HUES64 (cell line): ENCODE data around the gene PAPPA.

ENCODE experiments used
- H3K27ac ChIP-seq: 2 replicates; pipeline ENCODE4 v1.7.0; 2013; ENCODE audit warnings: low read depth, low read length, inconsistent platforms
- H3K27me3 ChIP-seq: 2 replicates; pipeline ENCODE4 v1.6.1; 2013; ENCODE audit warnings: mild to moderate bottlenecking, low read length; ENCODE audit not compliant: insufficient read depth
- H3K36me3 ChIP-seq: 2 replicates; pipeline ENCODE4 v1.6.1; 2013; ENCODE audit warnings: mild to moderate bottlenecking, low read length; ENCODE audit not compliant: insufficient read depth
- H3K4me1 ChIP-seq: 2 replicates; pipeline ENCODE4 v1.6.1; 2013; ENCODE audit warnings: mild to moderate bottlenecking, low read length, moderate library complexity; ENCODE audit not compliant: insufficient read depth
- H3K4me3 ChIP-seq: 2 replicates; pipeline ENCODE4 v1.5.1; 2013; ENCODE audit warnings: mild to moderate bottlenecking, low read length, moderate library complexity
- H3K9ac ChIP-seq: 2 replicates; pipeline ENCODE4 v1.6.1; 2013; ENCODE audit warnings: mild to moderate bottlenecking, low read depth, low read length
- H3K9me3 ChIP-seq: 2 replicates; pipeline ENCODE4 v1.6.1; 2013; ENCODE audit warnings: low read depth, low read length; ENCODE audit not compliant: insufficient read depth
- WGBS: fragments of 150-250, 120-280 bp; methylation state at CpG from one replicate; pipeline ENCODE4 v1.1.7; 2013; ENCODE audit warnings: missing lambda C conversion rate; 5-methylcytosine and 5-hydroxymethylcytosine counted together

PAPPA gene

GRCh38 chr9:116209414-116210116 is 56.0 kb downstream of the PAPPA start:
- WGBS = no CpG with 5 or more reads among the region's 1 CpG
- Histone ChIP-seq H3K4me3 (no peak overlapping the region), H3K9ac (no peak overlapping the region), H3K27me3 (no peaks in the 10 kb centered on the region), H3K36me3 (peaks cover 9% of the 10 kb centered on the region; the same call in 1 of the 2 replicates), H3K4me1 (peaks cover 8% of the 10 kb centered on the region; the same call in 1 of the 2 replicates), H3K9me3 (no peaks in the 10 kb centered on the region), H3K27ac (no peak overlapping the region)

GRCh38 chr9:116212986-116213692 is 59.5 kb downstream of the PAPPA start:
- Histone ChIP-seq H3K36me3 (peaks cover 4% of the 10 kb centered on the region; the same call in 1 of the 2 replicates), H3K27ac (no peak overlapping the region; the same call in 1 of the 2 replicates), H3K4me3 (no peak overlapping the region), H3K4me1 (peaks cover 8% of the 10 kb centered on the region; the same call in 1 of the 2 replicates), H3K27me3 (no peaks in the 10 kb centered on the region), H3K9ac (no peak overlapping the region), H3K9me3 (no peaks in the 10 kb centered on the region)
- WGBS = 63% methylated on average over 2 of the region's 2 CpGs

DNA sequence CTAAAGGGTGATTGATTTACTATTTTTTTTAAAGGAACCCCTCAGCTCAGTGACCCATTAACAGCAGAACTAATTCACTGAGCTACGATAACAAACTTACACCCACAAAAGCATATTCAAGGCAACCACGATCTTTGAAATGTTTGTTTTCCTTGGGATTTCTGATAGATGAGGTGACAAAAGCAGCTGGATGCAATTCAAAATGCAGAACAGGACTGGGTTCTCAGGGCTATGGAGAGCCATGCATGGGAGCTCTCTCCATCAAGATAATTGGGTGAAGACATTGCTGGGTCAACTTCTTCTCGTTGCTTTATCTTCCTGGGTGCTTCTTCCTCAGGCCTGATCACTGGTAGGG is 60.1 kb downstream of the PAPPA start:
- Histone ChIP-seq H3K4me1 (peaks cover 8% of the 10 kb centered on the region; the same call in 1 of the 2 replicates), H3K4me3 (no peak overlapping the region), H3K36me3 (peaks cover 4% of the 10 kb centered on the region; the same call in 1 of the 2 replicates), H3K27ac (no peak overlapping the region), H3K9ac (no peak overlapping the region), H3K27me3 (no peaks in the 10 kb centered on the region), H3K9me3 (no peaks in the 10 kb centered on the region)
- 71% methylated on average over 3 of the region's 3 CpGs for WGBS

DNA sequence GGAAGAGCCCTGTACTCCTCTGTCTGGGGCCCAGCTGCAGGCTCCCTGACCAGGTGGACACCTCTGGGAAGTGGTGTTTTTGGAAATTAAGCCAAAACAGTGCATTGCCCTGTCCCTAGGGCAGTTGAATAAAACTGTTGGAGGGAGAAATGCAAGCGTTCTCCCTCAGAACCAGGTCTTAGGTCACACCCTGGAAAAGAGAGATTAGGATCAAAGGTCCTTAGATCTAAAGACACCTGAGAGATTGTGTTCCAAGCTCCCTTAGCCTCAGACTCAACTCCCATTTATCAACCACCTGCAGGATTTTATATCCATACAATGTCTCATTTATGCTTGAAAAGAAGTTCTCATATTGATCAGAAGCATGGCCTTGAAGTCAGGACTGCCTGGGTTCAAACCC is 64.8 kb downstream of the PAPPA start:
- Histone ChIP-seq H3K9me3 (no peaks in the 10 kb centered on the region), H3K27ac (no peak overlapping the region), H3K4me3 (no peak overlapping the region), H3K9ac (no peak overlapping the region), H3K27me3 (no peaks in the 10 kb centered on the region), H3K36me3 (peaks cover 7% of the 10 kb centered on the region; the same call in 1 of the 2 replicates), H3K4me1 (peaks cover 4% of the 10 kb centered on the region; the same call in 1 of the 2 replicates)
- WGBS = 96% methylated on average over 1 of the region's 1 CpG

- H3K4me1 ChIP-seq = no peaks in the 10 kb centered on the region
- no peaks in the 10 kb centered on the region for H3K9me3 ChIP-seq
- WGBS = 90% methylated on average over 11 of the region's 11 CpGs
- H3K27me3 ChIP-seq = no peaks in the 10 kb centered on the region
- no peak overlapping the region for H3K27ac ChIP-seq
- no peak overlapping the region for H3K4me3 ChIP-seq
- peaks cover 7% of the 10 kb centered on the region; the same call in 1 of the 2 replicates for H3K36me3 ChIP-seq
- H3K9ac ChIP-seq = no peak overlapping the region
These were observed 66.1 kb downstream of the PAPPA start for GRCh38 chr9:116219686-116220085.

DNA sequence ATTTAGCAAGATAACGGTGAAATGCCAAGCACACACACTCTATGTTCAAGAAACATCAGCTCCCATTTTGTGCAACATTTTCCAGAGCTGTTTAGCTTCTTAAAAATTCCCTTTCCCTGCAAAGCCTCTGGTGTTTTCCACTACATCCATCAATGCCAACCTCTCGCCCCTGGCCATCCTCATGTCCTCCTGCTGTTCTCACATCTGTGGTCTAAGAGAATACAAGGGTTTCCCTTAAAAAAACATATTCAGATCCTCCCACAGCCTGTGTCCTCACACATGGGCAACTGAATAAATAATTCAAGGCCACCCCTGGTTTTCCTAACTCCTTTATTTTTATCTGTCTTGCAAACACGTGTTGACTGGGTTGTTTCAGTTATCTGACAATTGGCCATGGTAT is 70.3 kb downstream of the PAPPA start:
- Histone ChIP-seq H3K4me1 (no peaks in the 10 kb centered on the region), H3K27ac (no peak overlapping the region), H3K4me3 (no peak overlapping the region), H3K36me3 (peaks cover 7% of the 10 kb centered on the region; the same call in 1 of the 2 replicates), H3K9ac (no peak overlapping the region), H3K9me3 (no peaks in the 10 kb centered on the region), H3K27me3 (no peaks in the 10 kb centered on the region)
- WGBS = 92% methylated on average over 3 of the region's 3 CpGs

DNA sequence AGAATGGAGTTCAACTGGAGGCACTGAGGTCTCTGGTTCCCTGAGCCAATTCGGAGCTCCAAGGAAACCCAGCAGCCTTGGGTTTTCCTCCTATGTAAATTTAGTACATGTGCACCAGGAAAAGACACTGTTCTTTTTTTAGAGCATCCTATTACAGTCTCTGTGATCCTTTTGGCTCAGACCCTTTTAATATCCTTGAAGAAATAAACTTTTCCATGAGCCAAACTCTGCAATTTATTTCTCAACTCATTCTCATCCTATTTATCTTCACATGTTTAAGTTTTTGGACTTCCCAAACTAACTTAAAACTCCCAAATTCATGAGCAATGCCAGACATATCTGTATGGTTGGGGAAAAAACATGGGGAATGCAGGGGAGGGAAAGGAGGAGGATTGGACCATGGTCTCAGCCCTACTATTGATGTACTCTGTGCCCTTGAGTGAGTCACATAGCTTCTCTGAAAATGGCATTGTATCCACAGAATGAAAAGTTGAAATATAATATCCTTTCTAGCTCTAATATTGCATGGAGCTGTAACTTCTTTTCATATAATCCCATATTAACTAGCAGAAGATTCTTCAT is 76.6 kb downstream of the PAPPA start:
- Histone ChIP-seq H3K27ac (no peak overlapping the region), H3K9ac (no peak overlapping the region), H3K4me3 (no peak overlapping the region), H3K4me1 (peaks cover 6% of the 10 kb centered on the region; the same call in 1 of the 2 replicates), H3K9me3 (no peaks in the 10 kb centered on the region), H3K27me3 (no peaks in the 10 kb centered on the region), H3K36me3 (peaks cover 1% of the 10 kb centered on the region; the same call in 1 of the 2 replicates)
- 0% methylated on average over 1 of the region's 1 CpG for WGBS

DNA sequence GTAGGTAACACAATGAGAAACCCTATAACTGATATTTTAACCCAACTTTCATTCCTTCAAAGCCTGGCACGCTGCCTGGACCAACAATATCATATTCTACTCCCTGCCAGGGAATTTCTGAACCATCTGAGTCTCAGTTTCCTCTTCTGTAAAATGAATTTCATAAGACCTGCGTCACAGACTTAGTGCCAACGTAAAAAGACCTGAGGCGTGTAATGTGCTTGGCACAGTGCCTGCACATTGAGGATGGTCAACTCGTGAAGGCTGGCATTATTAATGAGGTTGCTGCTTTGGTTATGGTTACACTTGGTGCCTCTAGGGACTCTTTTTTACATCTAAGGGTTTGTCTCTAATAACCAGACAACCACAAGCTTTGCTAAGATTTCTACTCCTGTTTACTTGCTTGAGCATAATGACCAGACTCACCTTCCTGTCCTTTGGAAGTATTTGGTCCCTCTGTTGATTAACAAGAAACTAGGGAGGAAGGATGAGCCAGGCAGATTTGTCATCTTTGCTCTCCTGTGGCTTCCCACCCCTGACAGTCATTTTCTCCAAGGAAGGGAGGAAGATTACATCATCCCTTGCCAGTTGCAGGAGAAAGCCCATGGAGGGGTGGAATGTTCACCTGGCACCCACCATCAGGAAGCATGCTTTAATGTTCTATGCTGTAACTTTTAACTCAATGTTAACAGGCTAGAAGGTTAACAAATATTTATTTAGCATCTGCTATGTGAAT is 79.0 kb downstream of the PAPPA start:
- Histone ChIP-seq H3K27me3 (no peaks in the 10 kb centered on the region), H3K4me3 (no peak overlapping the region), H3K9ac (no peak overlapping the region), H3K36me3 (peaks cover 6% of the 10 kb centered on the region; the same call in 1 of the 2 replicates), H3K9me3 (no peaks in the 10 kb centered on the region), H3K4me1 (peaks cover 6% of the 10 kb centered on the region; the same call in 1 of the 2 replicates), H3K27ac (no peak overlapping the region)
- 92% methylated on average over 5 of the region's 5 CpGs for WGBS

- Histone ChIP-seq H3K9ac (no peak overlapping the region), H3K36me3 (peaks cover 6% of the 10 kb centered on the region; the same call in 1 of the 2 replicates), H3K4me1 (peaks cover 6% of the 10 kb centered on the region; the same call in 1 of the 2 replicates), H3K27ac (no peak overlapping the region), H3K9me3 (no peaks in the 10 kb centered on the region), H3K4me3 (no peak overlapping the region), H3K27me3 (no peaks in the 10 kb centered on the region)
- WGBS = 98% methylated on average over 3 of the region's 3 CpGs
These were observed 79.6 kb downstream of the PAPPA start for GRCh38 chr9:116233160-116233530.

DNA sequence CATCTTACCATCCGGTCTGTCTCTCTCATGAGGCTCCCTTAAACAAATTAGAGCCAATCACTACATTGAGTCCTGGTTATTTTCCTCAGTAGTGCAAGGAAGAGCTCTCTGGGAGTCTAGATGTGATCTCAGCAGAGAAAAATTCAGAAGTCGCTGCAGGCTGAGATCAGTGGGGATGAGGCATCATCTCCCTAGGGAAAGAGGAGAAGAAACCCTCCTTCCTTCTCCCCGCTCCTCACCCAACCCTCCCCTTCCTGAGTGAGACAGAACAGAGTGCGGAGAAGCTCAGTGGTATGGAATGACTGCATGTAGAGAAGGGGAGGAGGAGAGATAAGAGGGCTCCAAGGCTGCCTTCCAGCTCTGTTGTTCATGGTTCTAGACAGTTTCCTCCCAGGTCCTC is 80.5 kb downstream of the PAPPA start:
- Histone ChIP-seq H3K36me3 (peaks cover 7% of the 10 kb centered on the region; the same call in 1 of the 2 replicates), H3K4me3 (no peak overlapping the region), H3K4me1 (peaks cover 6% of the 10 kb centered on the region; the same call in 1 of the 2 replicates), H3K27me3 (no peaks in the 10 kb centered on the region), H3K9me3 (no peaks in the 10 kb centered on the region), H3K27ac (no peak overlapping the region), H3K9ac (no peak overlapping the region)
- 47% methylated on average over 3 of the region's 4 CpGs for WGBS
